Middle frontal gyrus (tissue), 1 donor: Measurements from ENCODE around the gene MAP4K3.
"Not testable (repeated sequence)": the region's sequence is repeated elsewhere in the genome, so short reads cannot be mapped to it uniquely, and the experiment has no call there.

ENCODE experiments used
- DNase-seq: peaks from one replicate; pipeline ENCODE4 v3.0.0-alpha.2; 2015; ENCODE audit warnings: low spot score; ENCODE audit errors: extremely low spot score

MAP4K3 gene

GRCh38 chr2:39244241-39244862 lies 192.7 kb downstream of the MAP4K3 start:
- DNase-seq = not testable (repeated sequence)

GRCh38 chr2:39243469-39244123 lies 193.5 kb downstream of the MAP4K3 start, which contains the start of gene CDKL4:
TSS of gene CDKL4 (minus strand) at chr2:39243970.
- DNase-seq = no peak

- DNase-seq = no peak
These were observed 195.5 kb downstream of the MAP4K3 start for GRCh38 chr2:39241588-39241987.

GRCh38 chr2:39240758-39241157 lies 196.3 kb downstream of the MAP4K3 start:
- no peak for DNase-seq

- DNase-seq = no peak
These were observed 202.3 kb downstream of the MAP4K3 start for GRCh38 chr2:39234754-39235153.

- no peak for DNase-seq
These were observed 204.9 kb downstream of the MAP4K3 start for GRCh38 chr2:39232141-39232540.

- DNase-seq = peak; percentile 21
These were observed 208.5 kb downstream of the MAP4K3 start for GRCh38 chr2:39228413-39229209.

- peak; percentile 45 for DNase-seq
These were observed 209.3 kb downstream of the MAP4K3 start for GRCh38 chr2:39227628-39228412.

- no peak for DNase-seq
These were observed 211.5 kb downstream of the MAP4K3 start for GRCh38 chr2:39225567-39225966.

- DNase-seq = no peak
These were observed 213.2 kb downstream of the MAP4K3 start for GRCh38 chr2:39223909-39224308.

GRCh38 chr2:39221459-39221858 lies 215.6 kb downstream of the MAP4K3 start:
- DNase-seq = no peak

- no peak for DNase-seq
These were observed 216.9 kb downstream of the MAP4K3 start for GRCh38 chr2:39220136-39220535.

- DNase-seq = no peak
These were observed 218.7 kb downstream of the MAP4K3 start for GRCh38 chr2:39218391-39218790.

- no peak for DNase-seq
These were observed 219.9 kb downstream of the MAP4K3 start for GRCh38 chr2:39217192-39217550.

GRCh38 chr2:39216346-39217191 lies 220.5 kb downstream of the MAP4K3 start:
- no peak for DNase-seq

- DNase-seq = no peak
These were observed 221.5 kb downstream of the MAP4K3 start for GRCh38 chr2:39215545-39215944.

- no peak for DNase-seq
These were observed 224.1 kb downstream of the MAP4K3 start for GRCh38 chr2:39213015-39213414.

- no peak for DNase-seq
These were observed 226.2 kb downstream of the MAP4K3 start for GRCh38 chr2:39210846-39211245.

GRCh38 chr2:39203382-39203781 lies 233.7 kb downstream of the MAP4K3 start:
- DNase-seq = no peak

- DNase-seq = no peak
These were observed 234.3 kb downstream of the MAP4K3 start for GRCh38 chr2:39202639-39203369.
